G401.6 (cell line): Measurements from ENCODE around the gene ABR.

ENCODE experiments used
- FAIRE-seq: peaks from 2 replicates; lab custom pipeline; 2012; peaks lifted over from hg19 to GRCh38; lab: Jason Lieb, UNC

The ABR gene

DNA sequence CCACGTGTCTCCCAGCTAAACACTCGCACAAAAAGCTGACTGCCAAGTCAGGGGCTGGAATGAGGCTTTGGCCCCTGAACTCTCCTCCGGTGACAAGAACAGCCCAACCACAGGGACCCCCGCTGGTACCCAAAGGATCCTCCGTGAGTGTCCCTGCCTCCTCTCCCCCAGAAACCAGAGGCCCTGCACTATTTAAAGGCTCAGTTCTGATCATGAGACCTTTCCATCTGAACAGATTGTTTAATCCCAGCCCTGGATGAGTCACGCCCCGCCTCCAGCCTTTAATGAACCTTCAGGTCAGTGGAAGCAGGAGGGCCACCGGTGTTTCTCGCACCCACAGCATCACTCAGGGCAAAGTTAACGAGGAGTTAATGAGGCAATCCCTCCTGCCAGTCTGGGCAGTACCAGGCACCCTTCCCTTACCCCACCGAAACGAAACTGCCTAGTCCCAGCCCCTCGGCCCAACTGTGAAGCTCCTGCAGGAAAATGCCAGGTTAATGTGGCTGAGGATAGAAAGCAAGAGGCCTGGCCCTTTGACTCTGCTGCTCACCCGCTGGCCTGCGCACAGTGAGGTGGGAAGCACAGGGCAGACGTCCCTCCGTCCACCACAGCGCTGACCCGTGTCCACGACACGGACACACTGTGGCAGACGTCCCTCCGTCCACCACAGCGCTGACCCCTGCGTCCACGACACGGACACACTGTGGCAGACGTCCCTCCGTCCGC, 150.4 kb downstream of the ABR start:
- no peak for FAIRE-seq

GRCh38 chr17:1027044-1027443, 152.7 kb downstream of the ABR start:
- no peak for FAIRE-seq

DNA sequence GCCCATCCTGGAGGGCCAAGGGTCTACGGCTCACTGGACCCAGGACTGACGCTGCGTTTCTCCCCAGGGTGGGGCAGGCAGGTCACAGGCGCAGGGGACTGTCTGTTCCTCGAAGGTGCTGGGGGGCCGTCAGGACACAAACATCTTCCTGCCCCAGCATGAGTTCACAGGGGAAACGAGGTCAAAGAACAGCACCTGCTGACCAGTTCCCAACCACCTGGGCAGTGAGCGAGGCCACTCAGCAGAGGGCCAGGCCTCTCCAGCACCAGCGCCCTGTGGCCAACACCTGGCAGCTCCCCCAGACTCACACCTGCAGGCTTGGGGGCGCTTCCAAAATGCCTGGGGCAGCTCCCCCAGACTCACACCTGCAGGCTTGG, 153.2 kb downstream of the ABR start:
- no peak for FAIRE-seq

DNA sequence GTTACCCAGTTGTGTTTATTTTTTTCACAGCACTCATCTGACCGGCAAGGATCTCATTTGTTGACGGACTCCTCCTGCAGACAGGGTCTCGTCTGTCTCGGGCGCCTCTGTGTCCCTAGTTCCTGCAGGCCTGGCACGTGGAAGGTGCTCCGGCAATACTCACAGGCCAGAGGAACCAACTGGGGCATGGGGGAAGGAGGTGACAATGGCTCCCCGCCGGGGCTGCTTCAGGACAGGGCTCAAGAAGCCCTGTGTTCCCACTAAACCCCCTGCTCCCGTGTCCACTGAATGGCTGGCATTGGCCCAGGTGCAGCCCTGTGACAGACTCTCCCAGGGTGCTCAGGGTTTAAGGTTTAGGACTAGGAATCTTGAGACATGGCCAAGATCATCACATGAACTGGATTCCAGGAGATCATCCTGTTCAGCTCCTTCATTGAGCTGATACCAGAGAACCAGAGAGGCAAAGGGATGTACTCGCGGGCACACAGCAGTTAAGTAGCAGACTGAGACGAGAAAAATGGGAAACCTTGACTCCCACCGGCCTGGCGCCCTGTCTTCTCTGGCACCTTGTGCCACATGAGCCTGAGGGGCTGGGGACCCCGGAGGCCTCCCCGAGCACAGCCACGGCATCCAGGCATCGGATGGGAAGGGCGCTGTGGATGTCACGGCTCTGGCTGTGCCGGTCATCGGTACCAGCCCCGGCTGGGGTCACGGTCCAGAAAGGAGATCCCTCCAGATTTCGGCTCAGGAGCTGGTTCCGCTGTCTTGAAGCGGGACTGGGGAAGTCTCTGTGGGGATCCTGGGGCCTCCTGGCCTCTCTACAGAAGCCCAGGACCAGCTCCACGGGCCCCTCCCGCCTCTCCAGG, 153.8 kb downstream of the ABR start:
- no peak for FAIRE-seq

DNA sequence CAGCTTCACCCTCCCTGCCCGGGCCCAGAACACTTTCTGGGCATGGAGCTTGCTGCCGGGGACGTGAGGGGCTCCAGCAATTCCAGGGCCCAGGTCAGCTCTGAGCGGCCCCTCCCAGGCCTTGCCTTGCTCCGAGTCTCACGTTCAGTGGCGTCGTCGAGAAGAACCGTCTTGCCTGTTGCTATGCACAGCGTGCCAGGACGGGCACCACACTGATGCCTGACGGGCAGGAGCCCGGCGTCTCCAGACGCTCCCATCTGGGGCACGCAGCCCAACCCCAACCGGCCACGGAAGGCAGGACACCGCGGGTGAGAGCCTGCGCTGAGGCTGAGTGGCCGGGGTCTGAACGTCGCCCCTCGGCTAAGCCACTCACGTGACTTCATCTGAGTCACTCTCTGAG, 155.7 kb downstream of the ABR start:
- no peak for FAIRE-seq

- FAIRE-seq, result no peak
Measured at GRCh38 chr17:1022278-1023024, 157.3 kb downstream of the ABR start.

DNA sequence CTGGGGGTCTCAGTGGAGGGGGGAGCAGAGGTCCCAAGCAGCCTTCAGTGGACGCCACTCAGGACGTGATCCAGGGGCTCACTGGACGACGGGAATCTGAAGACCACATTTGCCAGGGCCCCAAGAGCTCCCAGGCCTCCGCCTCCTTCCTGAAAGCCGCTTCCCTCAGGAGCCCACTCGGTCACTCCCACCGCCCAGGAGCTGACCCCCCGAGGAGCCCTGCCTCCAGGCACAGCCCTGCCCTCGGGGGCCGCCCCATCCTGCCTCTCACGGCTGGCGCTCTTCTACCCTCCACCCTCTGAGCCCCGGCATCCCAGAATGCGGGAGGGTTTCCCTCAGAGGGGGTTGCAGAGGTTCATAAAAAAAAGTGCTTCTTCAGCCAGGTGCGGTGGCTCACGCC, 158.6 kb downstream of the ABR start:
- no peak for FAIRE-seq

- no peak for FAIRE-seq
Measured at GRCh38 chr17:1019451-1019850, 160.3 kb downstream of the ABR start.

- no peak for FAIRE-seq
Measured at GRCh38 chr17:1018547-1018946, 161.2 kb downstream of the ABR start.

GRCh38 chr17:1013729-1014090, 166.1 kb downstream of the ABR start:
- FAIRE-seq, result no peak

GRCh38 chr17:1012823-1013728, 166.7 kb downstream of the ABR start:
- no peak for FAIRE-seq

DNA sequence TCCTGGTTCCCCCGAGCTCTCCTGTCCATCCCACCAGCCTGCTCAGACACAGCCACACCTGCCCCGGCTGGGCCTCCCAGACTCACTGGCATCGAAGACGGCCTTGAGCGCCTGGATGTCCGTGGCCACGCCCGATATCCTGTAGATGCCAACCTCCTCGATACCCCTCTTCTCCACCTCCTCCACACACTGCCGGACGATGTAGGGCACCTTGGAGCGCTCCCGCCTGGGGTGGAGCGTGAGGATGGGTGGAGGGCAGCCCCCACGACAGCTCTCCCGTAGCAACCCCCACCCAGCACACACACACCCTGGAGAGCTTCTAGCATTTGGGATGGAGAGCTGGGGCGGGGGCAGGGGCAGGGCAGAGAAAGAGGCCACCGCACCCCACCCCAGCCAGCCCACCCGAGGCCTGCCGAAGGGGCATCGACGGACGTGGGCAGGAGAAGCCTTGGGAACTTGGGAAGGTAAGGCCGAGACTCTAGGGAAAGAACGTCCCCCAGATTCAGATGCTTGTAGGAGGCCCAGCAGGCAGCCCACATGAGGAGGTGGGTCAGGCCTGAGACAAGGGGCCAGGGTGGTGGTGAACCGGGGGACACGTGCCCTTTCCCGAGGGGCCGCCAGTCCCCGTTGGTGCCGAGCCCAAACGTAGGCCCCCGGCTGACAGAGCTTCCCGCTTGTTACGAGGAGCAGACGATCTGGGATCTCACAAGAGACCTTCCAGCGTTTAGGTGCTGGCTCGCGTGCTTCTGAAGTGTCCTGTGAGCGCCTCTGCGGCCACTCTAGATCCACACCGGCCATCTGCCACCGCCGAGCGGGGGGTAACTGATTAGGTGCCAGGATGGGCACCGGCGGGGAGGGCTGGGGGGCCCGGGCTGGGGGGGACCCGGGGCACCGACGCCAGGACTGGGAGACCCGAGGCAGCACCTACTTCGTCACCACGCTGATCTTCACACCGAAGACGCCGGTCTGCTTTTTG, 167.7 kb downstream of the ABR start:
- no peak for FAIRE-seq

- no peak for FAIRE-seq
Measured at GRCh38 chr17:1011138-1011537, 168.6 kb downstream of the ABR start.

- no peak for FAIRE-seq
Measured at GRCh38 chr17:1010586-1010985, 169.2 kb downstream of the ABR start.

GRCh38 chr17:1010086-1010450, 169.7 kb downstream of the ABR start:
- no peak for FAIRE-seq

DNA sequence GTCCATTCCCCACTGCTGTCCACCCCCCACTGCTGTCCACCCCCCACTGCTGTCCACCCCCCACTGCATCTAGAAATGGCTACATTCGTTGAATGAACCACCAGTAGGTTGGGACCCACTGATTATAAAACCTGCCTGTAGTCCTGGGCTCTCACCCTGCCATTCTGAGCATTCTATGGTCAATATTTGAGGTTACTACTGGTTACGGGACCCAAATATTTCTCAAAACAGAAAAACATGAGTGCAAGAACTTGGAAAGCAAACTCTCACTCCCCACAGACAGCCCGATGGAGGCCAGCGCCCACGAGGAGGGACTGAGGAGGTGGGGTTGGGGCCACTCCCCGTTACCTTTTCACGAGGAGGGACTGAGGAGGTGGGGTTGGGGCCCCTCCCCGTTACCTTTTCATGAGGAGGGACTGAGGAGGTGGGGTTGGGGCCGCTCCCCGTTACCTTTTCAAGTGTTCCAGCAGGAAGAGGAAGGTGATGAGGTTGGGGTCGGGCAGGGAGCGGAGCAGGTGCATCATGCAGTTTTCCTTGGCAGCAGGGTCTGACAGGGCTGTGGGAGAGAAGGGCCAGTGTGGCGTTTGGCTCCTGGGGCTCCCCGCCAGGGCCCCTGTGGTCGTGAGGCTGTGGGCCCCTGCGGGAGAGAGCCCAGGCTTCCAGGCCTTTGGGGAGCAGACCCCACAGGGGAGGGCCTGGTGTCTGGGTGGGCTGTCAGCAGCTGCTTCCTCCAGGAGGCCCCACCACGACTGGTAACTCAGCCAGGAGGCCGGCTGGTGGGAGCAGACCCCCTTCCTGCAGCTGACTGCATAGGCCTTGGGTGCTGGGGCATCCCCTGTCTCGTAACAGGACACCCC, 170.3 kb downstream of the ABR start:
- FAIRE-seq, result no peak

DNA sequence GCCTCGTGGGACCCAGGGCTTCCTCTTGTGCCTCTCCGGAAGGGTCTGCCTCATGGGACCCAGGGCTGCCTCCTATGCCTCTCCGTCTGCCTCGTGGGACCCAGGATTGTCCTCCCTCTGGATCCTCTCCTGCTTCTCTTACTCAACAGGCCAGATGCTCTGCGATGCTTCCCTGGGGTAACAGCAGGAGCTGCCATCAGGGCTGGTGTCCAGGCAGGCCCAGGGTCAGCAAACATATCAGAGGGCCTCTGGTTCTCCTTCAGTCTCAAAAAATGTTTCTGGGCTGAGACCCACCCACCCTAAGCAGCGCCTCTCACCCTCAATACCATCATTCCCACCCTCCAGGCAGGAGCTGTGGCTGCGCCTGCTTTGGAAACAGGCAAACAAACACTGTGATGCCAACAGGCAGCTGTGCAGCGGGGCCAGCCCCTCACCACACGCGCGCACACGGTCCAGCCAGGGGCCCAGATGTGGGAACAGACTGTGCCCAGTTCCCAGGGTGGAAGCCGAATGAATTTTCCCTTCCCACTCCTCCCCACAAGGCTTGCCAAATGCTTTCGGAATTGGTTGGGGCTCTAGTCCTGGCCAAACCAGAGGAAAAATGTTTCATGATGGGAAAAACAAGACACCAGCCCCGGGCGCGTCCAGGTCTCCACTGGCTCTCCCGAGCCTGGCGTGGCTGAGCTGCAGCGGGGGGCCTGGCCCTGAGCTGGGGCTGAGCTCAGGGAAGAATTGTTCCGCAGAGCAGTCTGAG, 171.6 kb downstream of the ABR start:
- no peak for FAIRE-seq

GRCh38 chr17:1007310-1008007, 172.3 kb downstream of the ABR start:
- no peak for FAIRE-seq

DNA sequence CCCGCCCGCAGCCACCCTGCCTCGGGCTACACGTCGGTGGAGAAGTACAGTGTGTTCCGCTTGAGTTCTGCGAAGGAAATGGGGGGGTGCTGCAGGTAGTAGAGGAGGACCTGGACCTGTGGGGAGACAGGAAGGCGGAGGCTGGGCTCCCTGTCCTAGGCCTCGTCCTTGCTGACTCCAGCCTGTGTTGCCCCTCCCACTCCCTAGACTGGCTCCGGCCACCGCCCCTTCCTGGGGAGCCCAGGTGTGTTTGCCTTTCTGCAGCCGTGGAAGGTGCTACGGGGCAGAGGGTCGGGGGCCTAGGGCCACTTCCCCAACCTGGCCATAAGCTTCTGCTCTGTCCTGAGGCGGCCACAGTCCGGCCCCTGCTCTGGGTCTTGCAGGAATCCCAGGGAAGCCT, 173.7 kb downstream of the ABR start:
- FAIRE-seq, result no peak
